Duodenal mucosa (tissue), 2 donors: ENCODE data around the gene SETD3.

ENCODE experiments used
- H3K27ac ChIP-seq: one replicate; pipeline ENCODE4 v1.7.0; 2013; ENCODE audit warnings: low read depth, low read length
- H3K27me3 ChIP-seq, 2 donors: one replicate each; pipeline ENCODE4 v1.7.0; 2013; ENCODE audit warnings: low read length in 2 of 2, control low read depth in 1 of 2; ENCODE audit not compliant: insufficient read depth in 2 of 2, control insufficient read depth in 1 of 2
- H3K36me3 ChIP-seq, 2 donors: one replicate each; pipeline ENCODE4 v1.7.0; 2013; ENCODE audit warnings: low read length in 2 of 2, control low read depth in 1 of 2; ENCODE audit not compliant: insufficient read depth in 2 of 2, control insufficient read depth in 1 of 2
- H3K4me1 ChIP-seq, 2 donors: one replicate each; pipeline ENCODE4 v1.7.0; 2013; ENCODE audit warnings: low read length in 2 of 2, control low read depth in 1 of 2; ENCODE audit not compliant: insufficient read depth in 2 of 2, control insufficient read depth in 1 of 2
- H3K4me3 ChIP-seq, 2 donors: one replicate each; pipeline ENCODE4 v1.7.0; 2013; ENCODE audit warnings: low read length in 2 of 2, low read depth in 1 of 2
- H3K9ac ChIP-seq, 2 donors: one replicate each; pipeline ENCODE4 v1.7.0; 2013; ENCODE audit warnings: low read length in 2 of 2, low read depth in 1 of 2
- H3K9me3 ChIP-seq, 2 donors: one replicate each; pipeline ENCODE4 v1.7.0; 2013; ENCODE audit warnings: low read length in 2 of 2, control low read depth in 1 of 2; ENCODE audit not compliant: control insufficient read depth in 1 of 2

Gene SETD3

GRCh38 chr14:99471731-99472130, 8.9 kb downstream of the SETD3 start:
- H3K4me3 ChIP-seq, result no peak overlapping the region
- no peak overlapping the region for H3K9ac ChIP-seq
- no peak overlapping the region for H3K27ac ChIP-seq
- no peaks in the 10 kb centered on the region for H3K27me3 ChIP-seq
- peaks cover 4 to 20% of the 10 kb centered on the region in 2 donors for H3K4me1 ChIP-seq
- no peaks in the 10 kb centered on the region for H3K9me3 ChIP-seq
- H3K36me3 ChIP-seq, result no peaks in the 10 kb centered on the region

- Histone ChIP-seq H3K9ac (no peak overlapping the region), H3K4me1 (peaks cover 4 to 13% of the 10 kb centered on the region in 2 donors), H3K36me3 (peaks cover 6 to 15% of the 10 kb centered on the region in 2 donors), H3K4me3 (no peak overlapping the region), H3K27me3 (no peaks in the 10 kb centered on the region), H3K27ac (no peak overlapping the region), H3K9me3 (no peaks in the 10 kb centered on the region)
These were observed 11.6 kb downstream of the SETD3 start for GRCh38 chr14:99468836-99469592.

- Histone ChIP-seq H3K27ac (no peak overlapping the region), H3K9ac (no peak overlapping the region), H3K9me3 (no peaks in the 10 kb centered on the region), H3K36me3 (peaks cover 6 to 25% of the 10 kb centered on the region in 2 donors), H3K4me1 (peaks cover 4 to 12% of the 10 kb centered on the region in 2 donors), H3K27me3 (no peaks in the 10 kb centered on the region), H3K4me3 (no peak overlapping the region)
These were observed 12.6 kb downstream of the SETD3 start for GRCh38 chr14:99468081-99468480.

GRCh38 chr14:99467336-99468078, 13.2 kb downstream of the SETD3 start:
- Histone ChIP-seq H3K27ac (no peak overlapping the region), H3K4me3 (no peak overlapping the region), H3K9ac (no peak overlapping the region)

GRCh38 chr14:99466758-99467157, 13.9 kb downstream of the SETD3 start:
- H3K36me3 ChIP-seq, result peaks cover 13 to 36% of the 10 kb centered on the region in 2 donors
- H3K9me3 ChIP-seq, result no peaks in the 10 kb centered on the region
- H3K9ac ChIP-seq, result no peak overlapping the region
- H3K4me3 ChIP-seq, result no peak overlapping the region
- H3K27me3 ChIP-seq, result no peaks in the 10 kb centered on the region
- H3K4me1 ChIP-seq, result peaks cover 4 to 10% of the 10 kb centered on the region in 2 donors
- H3K27ac ChIP-seq, result no peak overlapping the region

More at GRCh38 chr14:99467336-99468078, 13.2 kb downstream of the SETD3 start:
- Histone ChIP-seq H3K36me3 (peaks cover 10 to 30% of the 10 kb centered on the region in 2 donors), H3K9me3 (no peaks in the 10 kb centered on the region), H3K4me1 (peaks cover 4 to 10% of the 10 kb centered on the region in 2 donors), H3K27me3 (no peaks in the 10 kb centered on the region)

- peaks cover 4 to 10% of the 10 kb centered on the region in 2 donors for H3K4me1 ChIP-seq
- no peak overlapping the region for H3K9ac ChIP-seq
- H3K9me3 ChIP-seq, result no peaks in the 10 kb centered on the region
- peaks cover 13 to 46% of the 10 kb centered on the region in 2 donors for H3K36me3 ChIP-seq
- H3K27me3 ChIP-seq, result no peaks in the 10 kb centered on the region
- H3K4me3 ChIP-seq, result no peak overlapping the region
- no peak overlapping the region for H3K27ac ChIP-seq
These were observed 15.4 kb downstream of the SETD3 start for GRCh38 chr14:99465288-99465687.

GRCh38 chr14:99463974-99464373, 16.7 kb downstream of the SETD3 start:
- Histone ChIP-seq H3K27ac (no peak overlapping the region), H3K9me3 (no peaks in the 10 kb centered on the region), H3K27me3 (no peaks in the 10 kb centered on the region), H3K9ac (no peak overlapping the region), H3K36me3 (peaks cover 17 to 59% of the 10 kb centered on the region in 2 donors), H3K4me3 (no peak overlapping the region), H3K4me1 (peaks cover 4 to 10% of the 10 kb centered on the region in 2 donors)

- Histone ChIP-seq H3K36me3 (peaks cover 21 to 74% of the 10 kb centered on the region in 2 donors), H3K27me3 (no peaks in the 10 kb centered on the region)
These were observed 18.4 kb downstream of the SETD3 start for GRCh38 chr14:99462210-99462609.

GRCh38 chr14:99461411-99462085, 19.1 kb downstream of the SETD3 start:
- Histone ChIP-seq H3K4me1 (no peaks in the 10 kb centered on the region), H3K27me3 (no peaks in the 10 kb centered on the region), H3K9me3 (no peaks in the 10 kb centered on the region), H3K36me3 (peaks cover 28 to 81% of the 10 kb centered on the region in 2 donors), H3K9ac (no peak overlapping the region), H3K27ac (no peak overlapping the region), H3K4me3 (no peak overlapping the region)

More at GRCh38 chr14:99462210-99462609, 18.4 kb downstream of the SETD3 start:
- H3K4me3 ChIP-seq, result no peak overlapping the region
- H3K9ac ChIP-seq, result no peak overlapping the region
- H3K9me3 ChIP-seq, result no peaks in the 10 kb centered on the region
- no peak overlapping the region for H3K27ac ChIP-seq
- H3K4me1 ChIP-seq, result no peaks in the 10 kb centered on the region

- H3K9me3 ChIP-seq, result no peaks in the 10 kb centered on the region
- H3K27me3 ChIP-seq, result no peaks in the 10 kb centered on the region
- H3K4me1 ChIP-seq, result no peaks in the 10 kb centered on the region
- peaks cover 28 to 84% of the 10 kb centered on the region in 2 donors for H3K36me3 ChIP-seq
- H3K4me3 ChIP-seq, result no peak overlapping the region
- no peak overlapping the region for H3K9ac ChIP-seq
- H3K27ac ChIP-seq, result no peak overlapping the region
These were observed 19.9 kb downstream of the SETD3 start for GRCh38 chr14:99460793-99461192.
